Measurements from ENCODE around the gene CYP4X1.
"Not testable (repeated sequence)": the region's sequence is repeated elsewhere in the genome, so short reads cannot be mapped to it uniquely, and the experiment has no call there.

Gene CYP4X1

DNA sequence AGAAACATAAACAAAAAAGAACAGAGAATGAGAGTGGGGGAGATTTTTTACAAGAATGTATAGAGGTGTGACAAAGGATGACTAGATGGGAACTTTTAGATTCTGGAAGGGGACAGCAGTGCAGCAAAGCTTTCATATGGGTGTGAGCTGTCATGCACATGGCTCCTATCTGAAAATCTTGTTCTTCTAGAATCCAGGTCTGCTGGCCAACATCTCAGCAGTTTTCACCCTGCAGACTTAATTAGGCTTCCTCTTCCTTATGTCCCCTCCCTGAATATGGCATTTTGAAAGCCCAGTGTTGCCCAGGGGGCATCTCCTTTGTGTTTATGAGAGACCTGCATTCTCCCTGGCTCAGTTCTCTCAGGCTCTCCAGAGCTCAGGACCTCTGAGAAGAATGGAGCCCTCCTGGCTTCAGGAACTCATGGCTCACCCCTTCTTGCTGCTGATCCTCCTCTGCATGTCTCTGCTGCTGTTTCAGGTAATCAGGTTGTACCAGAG, 43.7 kb downstream of the CYP4X1 start, which contains the start of gene CYP4Z1:
CYP4Z1 (plus strand) TSS at position 135 of the 498 bp plus-strand sequence; CDS start at position 395, 260 bp downstream.
- no peak within 1 kb of the TSS for H3K4me3 ChIP-seq (ENCODE audit: low read length)
- DNase-seq (ENCODE audit: low read depth, low spot score): no peak

DNA sequence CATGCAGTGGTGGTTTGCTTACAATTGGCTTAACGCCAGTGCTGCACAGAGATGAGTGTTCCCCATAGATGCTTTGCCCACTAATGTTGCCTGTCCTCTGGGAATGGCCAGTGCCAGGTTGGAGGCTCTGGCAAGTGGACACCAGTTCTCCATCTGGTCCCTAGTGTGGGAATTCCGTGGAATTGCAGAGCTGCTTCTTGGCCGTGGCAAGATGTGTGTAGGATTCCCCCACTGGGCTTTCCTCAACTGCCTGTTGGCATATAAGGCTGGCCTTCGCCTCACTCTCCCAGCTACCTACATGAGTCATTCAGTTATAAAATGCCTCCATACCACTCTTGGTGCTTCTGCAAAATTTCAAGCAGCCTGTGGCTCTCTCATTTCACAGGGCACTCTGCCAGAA, 45.6 kb downstream of the CYP4X1 start:
- H3K4me3 ChIP-seq (ENCODE audit: low read length); DNase-seq (ENCODE audit: low read depth, low spot score): not testable (repeated sequence)

DNA sequence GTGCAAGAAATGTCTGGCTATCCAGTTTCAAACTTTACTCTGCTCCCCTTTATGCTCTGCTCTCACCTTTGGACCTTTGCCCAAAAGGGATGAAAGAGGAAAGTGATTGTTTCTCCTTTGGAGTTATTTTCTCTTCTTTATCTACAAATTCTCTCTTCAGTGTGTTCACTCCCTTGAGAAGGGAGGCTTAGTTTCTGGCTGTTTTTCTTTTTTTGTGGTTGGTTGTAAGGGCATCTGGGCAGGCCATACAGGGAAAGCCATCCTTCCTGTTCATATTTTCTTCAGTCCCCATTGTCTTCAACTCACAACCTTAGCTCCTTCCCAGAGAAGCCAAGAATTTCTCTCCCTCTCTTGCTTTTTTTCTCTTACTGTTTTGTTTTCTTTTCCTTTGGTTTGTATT, 46.0 kb downstream of the CYP4X1 start:
- not testable (repeated sequence) for H3K4me3 ChIP-seq (ENCODE audit: low read length); DNase-seq (ENCODE audit: low read depth, low spot score)

DNA sequence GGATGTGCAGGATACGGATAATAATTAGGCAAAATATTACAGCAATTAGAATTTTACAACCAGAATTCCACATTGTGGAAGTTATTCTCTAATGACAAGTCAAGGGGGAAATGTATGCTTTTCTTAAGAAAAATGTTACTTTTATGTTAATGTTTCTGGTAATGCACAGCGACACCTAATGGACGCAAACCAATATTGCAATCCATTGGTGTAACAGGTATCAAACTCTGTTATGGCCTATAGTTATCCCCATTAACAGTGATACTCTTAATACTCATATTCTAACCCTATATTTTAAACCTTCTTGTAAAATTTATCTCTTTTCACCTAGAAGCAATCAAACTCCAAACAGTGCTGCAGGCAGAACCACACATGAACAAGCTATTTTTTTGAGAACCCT, 65.9 kb downstream of the CYP4X1 start:
- DNase-seq (ENCODE audit: low read depth, low spot score): peak; percentile 32
- not testable (repeated sequence) for H3K4me3 ChIP-seq (ENCODE audit: low read length)

DNA sequence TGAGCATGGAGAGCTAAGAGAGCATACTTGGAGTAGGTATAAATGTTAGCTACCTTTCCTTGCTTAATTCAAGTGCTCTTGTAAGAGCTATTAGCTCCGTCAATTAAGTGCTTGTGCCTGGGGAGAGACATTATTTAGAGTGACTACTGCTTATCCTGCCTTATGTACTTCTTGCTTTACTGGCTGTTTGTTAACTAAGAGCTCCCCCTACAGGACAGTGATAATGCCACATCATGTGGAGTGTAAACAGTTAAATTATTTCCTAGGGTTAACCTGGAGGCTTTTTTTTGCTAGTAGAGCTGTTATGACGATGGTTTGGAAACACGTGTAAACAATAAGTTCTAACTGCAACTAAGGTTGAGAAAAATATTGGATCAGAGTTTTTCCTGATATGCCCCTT, 68.0 kb downstream of the CYP4X1 start:
- not testable (repeated sequence) for DNase-seq (ENCODE audit: low read depth, low spot score); H3K4me3 ChIP-seq (ENCODE audit: low read length)

Data from Jurkat, Clone E6-1 (cell line).